Stimulated activated CD4-positive, alpha-beta T cell treated with anti-CD3 and anti-CD28 coated beads, Interleukin-1b, Interleukin-23, amount 100 ng/mL, for 24 hours (primary cell): ENCODE measurements around the gene MASP2.
"Not testable (repeated sequence)": the region's sequence is repeated elsewhere in the genome, so short reads cannot be mapped to it uniquely, and the experiment has no call there.

Source experiments
- DNase-seq, 4 experiments: peaks; one replicate each; pipeline ENCODE4 v3.0.0-alpha.2; 2020; ENCODE audit warnings: low read depth in 4 of 4, low spot score in 1 of 4

The MASP2 gene

DNA sequence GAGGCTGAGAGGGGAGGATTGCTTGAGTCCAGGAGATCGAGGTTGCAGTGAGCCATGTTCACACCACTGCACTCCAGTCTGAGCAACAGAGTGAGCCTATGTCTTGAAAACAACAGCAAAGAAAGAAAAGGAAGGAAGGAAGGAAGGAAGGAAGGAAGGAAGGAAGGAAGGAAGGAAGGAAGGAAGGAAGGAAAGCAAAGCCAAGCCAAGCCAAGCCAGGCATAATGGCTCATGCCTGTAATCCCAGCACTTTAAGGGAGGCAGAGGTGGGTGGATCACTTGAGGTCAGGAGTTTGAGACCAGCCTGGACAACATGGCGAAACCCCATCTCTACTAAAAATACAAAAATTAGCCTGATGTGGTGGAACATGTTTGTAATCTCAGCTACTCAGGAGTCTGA, 55.0 kb downstream of the MASP2 start:
- DNase-seq = not testable (repeated sequence)

DNA sequence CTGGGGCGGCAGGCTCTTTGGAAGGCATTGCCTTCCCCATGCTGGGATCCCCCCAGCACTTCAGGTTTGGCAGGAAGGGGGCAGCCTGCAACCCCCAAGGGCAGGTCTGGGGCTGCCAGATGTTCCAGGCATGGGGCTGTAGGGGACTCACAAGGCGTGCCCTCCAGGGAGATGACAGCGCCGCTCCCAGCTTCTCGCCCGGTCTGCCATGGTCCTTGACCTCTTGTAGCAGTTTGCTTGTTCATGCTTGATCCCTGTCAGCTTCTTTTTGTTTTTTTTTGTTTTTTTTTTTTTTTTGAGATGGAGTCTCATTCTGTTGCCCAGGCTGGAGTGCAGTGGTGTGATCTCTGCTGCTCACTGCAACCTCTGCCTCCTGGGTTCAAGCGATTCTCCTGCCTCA, 56.2 kb downstream of the MASP2 start:
- DNase-seq = no peak

DNA sequence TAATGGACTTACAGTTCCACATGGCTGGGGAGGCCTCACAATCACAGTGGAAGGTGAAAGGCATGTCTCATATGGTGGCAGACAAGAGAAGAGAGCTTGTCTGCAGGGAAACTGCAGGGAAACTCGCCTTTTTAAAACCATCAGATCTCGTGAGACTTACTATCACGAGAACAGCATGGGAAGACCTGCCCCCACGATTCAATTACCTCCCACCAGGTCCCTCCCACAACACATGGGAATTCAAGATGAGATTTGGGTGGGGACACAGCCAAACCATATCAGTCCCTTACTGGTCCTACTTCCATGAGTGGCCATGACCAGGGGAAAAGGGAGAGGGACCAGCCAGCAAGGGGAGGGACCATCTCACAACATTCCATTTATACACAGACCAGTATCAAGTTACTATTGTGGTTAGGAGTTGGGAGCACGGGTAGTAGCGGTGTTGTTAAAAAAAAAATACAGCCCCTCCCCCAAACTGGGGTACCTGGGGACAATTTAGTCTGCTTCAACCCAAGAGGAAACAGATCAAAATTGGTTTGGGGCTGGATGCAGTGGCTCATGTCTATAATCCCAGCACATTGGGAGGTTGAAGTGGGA, 57.0 kb downstream of the MASP2 start:
- DNase-seq = not testable (repeated sequence)

DNA sequence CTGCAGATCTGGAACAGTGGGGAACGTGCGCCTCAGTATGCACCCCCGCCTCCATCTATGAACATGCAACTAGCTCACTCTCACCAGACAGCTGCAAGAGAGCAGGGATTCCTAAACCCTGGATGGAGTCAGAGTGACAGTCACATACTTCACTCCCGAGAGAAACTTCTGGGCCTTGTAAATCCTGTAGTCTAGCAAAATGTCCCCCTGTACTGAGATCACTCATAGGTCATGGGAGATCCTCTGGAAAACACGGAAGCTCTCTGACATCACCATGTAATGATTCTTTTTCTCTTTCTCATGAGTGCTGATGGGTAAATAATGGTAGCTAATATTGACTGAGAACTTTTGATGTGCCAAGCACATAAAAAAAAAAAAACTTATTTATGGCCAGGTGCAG, 57.9 kb downstream of the MASP2 start:
- DNase-seq = no peak

DNA sequence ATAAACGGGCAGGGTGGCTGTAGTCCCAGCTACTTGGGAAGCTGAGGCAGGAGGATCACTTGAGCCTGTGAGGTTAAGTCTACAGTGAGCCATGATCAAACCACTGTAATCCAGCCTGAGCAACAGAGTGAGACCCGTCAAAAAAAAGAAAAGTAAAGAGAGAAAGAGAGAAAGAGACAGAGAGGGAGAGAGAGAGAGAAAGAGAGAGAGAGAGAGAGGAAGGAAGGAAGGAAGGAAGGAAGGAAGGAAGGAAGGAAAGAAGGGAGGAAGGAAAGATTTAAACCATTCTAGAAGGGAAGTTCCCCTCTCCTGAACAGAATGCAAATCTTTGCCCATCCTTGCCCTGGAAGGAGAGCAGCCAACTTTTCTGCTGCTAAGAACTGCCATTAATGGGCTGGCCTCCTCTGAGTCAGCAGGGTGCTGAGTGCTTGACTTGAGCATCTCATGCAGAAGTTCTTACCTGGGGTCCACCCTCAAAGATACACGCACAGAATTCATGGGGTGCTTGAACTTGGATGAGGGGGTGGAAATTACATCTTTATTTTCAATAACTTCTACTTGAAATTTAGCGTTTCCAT, 59.1 kb downstream of the MASP2 start:
- no peak for DNase-seq

DNA sequence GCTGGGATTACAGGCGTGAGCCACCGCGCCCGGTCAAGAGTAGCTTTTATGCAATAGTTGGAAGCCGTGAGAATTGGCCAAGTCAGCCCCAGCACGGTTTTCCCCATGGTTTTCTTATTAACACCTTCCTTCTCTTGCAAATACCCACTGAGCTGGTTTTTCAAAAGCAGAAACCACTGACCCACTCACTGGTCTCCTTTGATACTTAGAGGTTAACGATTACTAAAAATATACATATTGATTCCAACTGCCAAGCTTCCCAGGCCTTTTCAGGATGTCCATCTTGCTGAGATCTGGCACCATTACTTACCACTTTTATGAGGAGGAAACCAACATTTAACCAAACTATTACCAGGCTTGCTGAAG, 60.5 kb downstream of the MASP2 start:
- DNase-seq = no peak

DNA sequence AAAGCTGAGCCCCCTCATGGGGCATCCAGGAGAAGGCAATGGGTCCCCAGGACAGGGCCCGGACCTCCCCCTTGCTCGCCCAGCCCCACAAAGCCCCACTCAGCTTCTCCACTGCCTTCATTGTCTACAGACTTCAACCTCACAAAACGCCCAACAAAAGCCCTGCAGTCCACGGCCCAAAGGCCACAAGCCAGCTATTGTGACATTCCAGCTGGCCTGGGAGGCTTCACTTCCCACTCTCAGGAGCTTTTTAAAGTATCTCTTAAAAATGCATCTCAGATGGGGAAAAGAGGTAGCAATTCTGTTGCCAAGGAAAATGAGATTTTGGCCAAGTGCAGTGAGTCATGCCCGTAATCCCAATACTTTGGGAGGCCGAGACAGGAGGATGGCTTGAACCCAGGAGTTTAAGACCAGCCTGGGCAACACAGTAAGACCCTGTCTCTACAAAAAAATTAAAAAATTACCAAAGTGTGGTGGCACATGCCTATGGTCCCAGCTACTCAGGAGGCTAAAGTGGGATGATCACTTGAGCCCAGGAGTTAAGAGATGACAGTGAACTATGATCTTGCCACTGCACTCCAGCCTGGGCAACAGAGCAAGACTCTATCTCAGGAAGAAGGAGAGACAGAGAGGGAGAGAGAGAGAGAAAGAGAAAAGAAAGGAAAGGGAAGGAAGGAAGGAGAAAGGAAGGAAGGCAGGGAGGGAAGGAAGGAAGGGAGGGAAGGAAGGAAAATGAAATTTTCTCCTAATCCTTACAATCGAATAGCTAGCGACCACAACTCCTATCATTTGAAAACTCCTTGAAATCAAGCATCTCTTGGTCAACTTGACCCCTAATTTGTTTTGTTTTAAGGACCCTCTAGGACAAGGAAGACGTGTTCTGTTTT, 66.0 kb downstream of the MASP2 start:
- no peak for DNase-seq

DNA sequence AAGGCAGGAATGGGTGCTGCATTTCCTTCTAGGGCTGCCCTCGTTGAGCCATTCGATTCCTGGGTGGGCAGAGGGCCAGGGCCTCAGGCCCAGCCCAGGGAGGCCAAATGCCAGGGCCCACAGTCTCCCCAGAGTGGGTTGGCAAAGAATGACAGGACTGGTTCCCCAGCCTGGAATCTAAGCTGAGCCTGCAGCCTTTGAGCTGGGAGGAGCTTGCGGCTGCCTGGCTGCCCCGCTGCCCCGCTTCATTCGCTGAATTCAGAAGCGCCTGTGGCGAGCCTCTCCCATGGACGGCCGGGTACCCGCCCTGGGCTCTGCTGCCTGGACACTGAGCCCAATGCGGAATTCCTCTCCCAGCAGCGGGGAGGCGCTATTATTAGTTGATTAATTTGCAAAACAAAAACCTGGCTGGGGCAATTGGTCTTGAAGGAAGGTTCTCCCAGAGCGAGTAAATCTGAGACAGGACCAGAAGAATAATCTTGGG, 66.9 kb downstream of the MASP2 start:
- no peak for DNase-seq

DNA sequence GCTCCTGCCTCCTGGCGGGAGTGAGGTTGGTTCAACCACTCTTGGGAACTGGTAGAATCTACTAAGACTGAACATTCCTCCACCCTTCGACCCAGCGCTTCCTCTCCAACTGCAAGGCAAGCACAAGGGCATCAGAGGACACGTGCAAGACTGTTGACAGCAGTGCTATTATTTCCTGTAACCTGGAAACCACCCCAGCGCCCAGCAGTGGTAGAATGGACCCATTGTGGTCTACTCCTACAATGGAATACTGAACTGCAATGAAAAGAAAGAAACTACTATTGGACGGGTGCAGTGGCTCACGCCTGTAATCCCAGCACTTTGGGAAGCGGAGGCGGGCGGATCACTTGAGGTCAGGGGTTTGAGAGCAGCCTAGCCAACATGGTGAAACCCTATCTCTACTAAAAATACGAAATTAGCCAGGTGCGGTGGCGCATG, 67.5 kb downstream of the MASP2 start:
- no peak for DNase-seq

DNA sequence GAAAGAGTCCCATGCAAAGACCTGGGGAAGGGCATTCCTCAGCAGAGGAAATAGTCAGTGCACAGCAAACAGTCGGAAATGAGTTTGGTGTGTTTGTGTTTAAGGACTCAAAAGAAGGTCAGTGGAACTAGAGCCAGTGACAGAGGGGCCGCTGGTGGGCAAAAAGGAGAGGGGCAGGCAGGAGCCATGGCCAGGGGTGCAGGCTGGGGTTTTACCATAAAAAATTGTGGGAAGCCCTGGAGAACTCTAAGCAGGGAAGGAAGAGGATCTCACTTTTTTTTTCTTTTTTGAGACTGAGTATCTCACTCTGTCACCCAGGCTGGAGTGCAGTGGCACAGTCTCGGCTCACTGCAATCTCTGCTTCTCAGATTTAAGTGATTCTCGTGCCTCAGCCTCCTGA, 68.3 kb downstream of the MASP2 start:
- no peak for DNase-seq
